ENCODE data around the gene MRPL3. TPM values are rescaled to one million over a fixed set of nuclear protein-coding genes. Genes with fewer than 3 reads are reported as not detected.

The MRPL3 gene
- total RNA-seq, 1 donor from 2014 or later = 79.9 TPM

DNA sequence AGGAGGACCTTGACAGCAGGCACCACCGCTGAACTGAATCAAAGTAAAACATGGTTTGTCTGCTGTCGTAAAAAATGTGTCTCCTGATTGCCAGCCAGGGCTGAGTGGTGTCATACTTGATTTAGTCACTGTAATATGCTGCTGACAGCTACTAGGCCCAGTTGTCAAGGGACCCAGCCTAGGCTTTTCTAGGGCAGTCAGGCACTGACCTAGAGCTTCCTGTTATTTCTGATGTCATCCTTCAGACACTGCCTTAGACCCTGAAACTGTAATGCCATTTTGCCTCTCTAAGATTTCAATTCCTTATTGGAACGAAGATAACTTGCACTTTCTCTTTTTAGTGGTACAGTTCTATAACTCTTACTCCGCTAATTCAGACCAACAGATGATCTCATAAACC, 2.6 kb upstream of the MRPL3 start:
- H3K36me3 Mint-ChIP-seq (ENCODE audit: low read depth) = peaks cover 16% of the 10 kb centered on the region
- DNase-seq (no peak), ATAC-seq (ENCODE audit: low read depth) (no peak)
- no peak overlapping the region for H3K4me3 Mint-ChIP-seq
- no peak overlapping the region for H3K27ac Mint-ChIP-seq
- TF ChIP-seq, protein P1, sequence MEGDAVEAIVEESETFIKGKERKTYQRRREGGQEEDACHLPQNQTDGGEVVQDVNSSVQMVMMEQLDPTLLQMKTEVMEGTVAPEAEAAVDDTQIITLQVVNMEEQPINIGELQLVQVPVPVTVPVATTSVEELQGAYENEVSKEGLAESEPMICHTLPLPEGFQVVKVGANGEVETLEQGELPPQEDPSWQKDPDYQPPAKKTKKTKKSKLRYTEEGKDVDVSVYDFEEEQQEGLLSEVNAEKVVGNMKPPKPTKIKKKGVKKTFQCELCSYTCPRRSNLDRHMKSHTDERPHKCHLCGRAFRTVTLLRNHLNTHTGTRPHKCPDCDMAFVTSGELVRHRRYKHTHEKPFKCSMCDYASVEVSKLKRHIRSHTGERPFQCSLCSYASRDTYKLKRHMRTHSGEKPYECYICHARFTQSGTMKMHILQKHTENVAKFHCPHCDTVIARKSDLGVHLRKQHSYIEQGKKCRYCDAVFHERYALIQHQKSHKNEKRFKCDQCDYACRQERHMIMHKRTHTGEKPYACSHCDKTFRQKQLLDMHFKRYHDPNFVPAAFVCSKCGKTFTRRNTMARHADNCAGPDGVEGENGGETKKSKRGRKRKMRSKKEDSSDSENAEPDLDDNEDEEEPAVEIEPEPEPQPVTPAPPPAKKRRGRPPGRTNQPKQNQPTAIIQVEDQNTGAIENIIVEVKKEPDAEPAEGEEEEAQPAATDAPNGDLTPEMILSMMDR (IDR thresholded peaks at IDR 0.05) = no peak
- H3K27me3 Mint-ChIP-seq = peaks cover 7% of the 10 kb centered on the region
- intact Hi-C loops (cut with micrococcal nuclease) = no loop called here
- H3K9me3 Mint-ChIP-seq = no peaks in the 10 kb centered on the region
- peaks cover 37% of the 10 kb centered on the region for H3K4me1 Mint-ChIP-seq
- POLR2A ChIA-PET = no interaction called here
- CTCF ChIA-PET = no interaction called here

DNA sequence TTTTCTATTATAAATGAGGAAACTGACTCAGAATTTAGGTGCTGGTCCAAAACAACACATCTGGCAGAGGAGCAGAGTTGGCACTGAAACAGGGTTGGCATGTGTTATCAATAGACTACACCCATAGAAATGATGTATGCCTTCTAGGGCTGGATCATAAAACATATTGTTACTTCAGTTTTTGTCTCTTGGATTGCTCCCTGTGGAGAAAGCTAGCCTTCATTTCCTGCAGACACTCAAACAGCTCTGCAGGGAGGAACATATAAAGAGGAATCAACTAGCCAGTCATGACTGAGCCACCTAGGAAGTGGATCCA, 507 bp upstream of the MRPL3 start:
- Mint-ChIP-seq H3K4me3 (peak overlapping the region; percentile 98), H3K27ac (peak overlapping the region; percentile 93), H3K36me3 (ENCODE audit: low read depth) (peaks cover 33% of the 10 kb centered on the region), H3K9me3 (no peaks in the 10 kb centered on the region), H3K4me1 (peaks cover 38% of the 10 kb centered on the region), H3K27me3 (peaks cover 6% of the 10 kb centered on the region)
- intact Hi-C loops (cut with micrococcal nuclease) = loop anchor here (2.0 kb wide), 3 partner anchors 476 to 756 kb away; partner anchors contain the start of genes ASTE1, NEK11 and PIK3R4
- TF ChIP-seq, protein P1 (IDR thresholded peaks at IDR 0.05) = no peak
- CTCF ChIA-PET = no interaction called here
- no peak for DNase-seq
- ATAC-seq (ENCODE audit: low read depth) = no peak
- POLR2A ChIA-PET = interaction anchor here (0.5 to 1.0 kb wide), 3 partner anchors 45 to 610 kb away, joined by 4 to 10 read pairs (median 5); partner anchors contain the start of genes ATP2C1 and NUDT16

DNA sequence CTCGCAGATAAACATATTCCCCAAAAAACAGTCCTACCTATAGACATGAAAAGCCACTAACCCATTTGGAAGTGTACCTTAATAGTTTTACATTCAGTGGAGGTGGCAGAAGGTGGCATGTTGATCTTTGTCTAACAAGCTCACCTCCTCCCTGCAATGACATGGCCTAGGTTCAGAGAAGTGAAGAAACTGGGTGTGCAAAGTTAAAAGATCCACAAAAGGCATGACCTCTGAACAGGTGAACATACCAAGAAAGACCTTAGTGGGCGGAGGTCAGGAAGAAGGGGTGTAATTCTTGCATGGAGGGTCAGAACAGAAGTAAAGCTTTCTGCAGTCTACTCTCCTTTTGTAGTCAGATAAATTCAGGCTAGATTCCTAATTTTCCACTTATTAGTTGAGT, 822 bp downstream of the MRPL3 start:
- no peak for DNase-seq
- Mint-ChIP-seq H3K27ac (peak overlapping the region; percentile 93), H3K4me1 (peaks cover 38% of the 10 kb centered on the region), H3K27me3 (peaks cover 2% of the 10 kb centered on the region), H3K4me3 (peak overlapping the region; percentile 98), H3K36me3 (ENCODE audit: low read depth) (peaks cover 44% of the 10 kb centered on the region), H3K9me3 (no peaks in the 10 kb centered on the region)
- intact Hi-C loops (cut with micrococcal nuclease) = loop anchor here (1.0 to 2.0 kb wide), 6 partner anchors 9 to 915 kb away; partner anchors contain the start of genes ASTE1, DNAJC13, NEK11 and NUDT16
- no peak for ATAC-seq (ENCODE audit: low read depth)
- TF ChIP-seq, protein P1 (IDR thresholded peaks at IDR 0.05) = no peak
- ChIA-PET POLR2A (no interaction called here), CTCF (no interaction called here)

DNA sequence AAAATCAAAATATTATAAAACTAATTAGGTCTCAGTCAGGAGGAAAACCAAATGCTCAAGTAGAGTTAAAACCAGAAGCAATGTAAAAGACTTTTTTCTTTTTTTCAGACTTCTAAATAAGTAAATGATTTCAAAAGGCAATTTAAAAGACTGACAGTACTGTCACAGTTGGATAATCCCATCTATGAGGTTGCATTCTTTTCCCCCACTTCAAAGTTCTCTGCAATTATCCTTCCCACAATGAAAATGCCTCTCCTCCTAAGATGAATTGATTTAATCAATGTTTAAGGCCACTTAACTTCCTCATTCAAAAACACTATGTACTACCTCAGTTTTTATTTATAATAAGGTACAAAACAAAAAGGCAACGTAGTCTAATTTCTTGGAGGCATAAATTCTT, 8.1 kb downstream of the MRPL3 start:
- ChIA-PET POLR2A (no interaction called here), CTCF (no interaction called here)
- no peak for ATAC-seq (ENCODE audit: low read depth)
- Mint-ChIP-seq H3K27me3 (no peaks in the 10 kb centered on the region), H3K4me3 (no peak overlapping the region), H3K4me1 (peaks cover 2% of the 10 kb centered on the region), H3K9me3 (no peaks in the 10 kb centered on the region), H3K27ac (no peak overlapping the region), H3K36me3 (ENCODE audit: low read depth) (peaks cover 63% of the 10 kb centered on the region)
- no peak for DNase-seq
- TF ChIP-seq, protein P1 (IDR thresholded peaks at IDR 0.05) = no peak
- intact Hi-C loops (cut with micrococcal nuclease) = no loop called here

DNA sequence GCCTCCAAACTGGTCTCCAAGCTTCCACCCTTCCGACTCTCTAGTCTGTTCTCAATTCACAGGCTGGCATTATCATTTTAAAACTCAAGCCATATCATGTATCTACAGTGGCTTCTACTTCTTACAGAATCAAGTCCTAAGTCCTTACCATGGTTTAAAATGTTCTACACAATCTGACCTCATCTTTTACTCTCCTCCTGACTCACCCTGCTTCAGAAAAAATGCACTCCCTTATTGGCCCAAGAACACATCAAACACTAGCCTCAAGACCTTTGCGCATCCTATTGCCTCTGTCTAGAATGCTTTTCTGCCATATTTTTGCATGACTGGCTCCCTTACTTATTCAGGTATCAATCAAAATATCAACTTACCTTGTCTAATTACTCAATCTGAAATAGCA, 11.0 kb downstream of the MRPL3 start:
- TF ChIP-seq, protein P1 (IDR thresholded peaks at IDR 0.05) = no peak
- Mint-ChIP-seq H3K27ac (no peak overlapping the region), H3K9me3 (no peaks in the 10 kb centered on the region), H3K36me3 (ENCODE audit: low read depth) (peaks cover 55% of the 10 kb centered on the region), H3K4me1 (peaks cover 3% of the 10 kb centered on the region), H3K27me3 (no peaks in the 10 kb centered on the region), H3K4me3 (no peak overlapping the region)
- intact Hi-C loops (cut with micrococcal nuclease) = no loop called here
- ATAC-seq (ENCODE audit: low read depth) = no peak
- no peak for DNase-seq
- POLR2A ChIA-PET = no interaction called here
- CTCF ChIA-PET = no interaction called here

Data from activated B cell treated with CpG ODN at 0.5 μM for 24 hours (primary cell).